Endothelial cell of umbilical vein (primary cell): ENCODE data around the gene CD58.

Experiments used
- EZH2 ChIP-seq: IDR thresholded peaks from 2 replicates; pipeline ENCODE4 v1.6.1; 2012; ENCODE audit warnings: borderline replicate concordance, low read depth, mild to moderate bottlenecking, moderate library complexity, low read length, inconsistent platforms; ENCODE audit not compliant: severe bottlenecking
- GATA2 ChIP-seq: IDR thresholded peaks from 2 replicates; pipeline ENCODE4 v1.7.0; 2011; ENCODE audit warnings: low read depth, mild to moderate bottlenecking, moderate library complexity, mixed read lengths, low read length; ENCODE audit not compliant: insufficient read length, insufficient read depth
- JUN ChIP-seq: IDR thresholded peaks from 2 replicates; pipeline ENCODE4 v1.6.1; 2011; ENCODE audit warnings: borderline replicate concordance, low read depth; ENCODE audit not compliant: insufficient read length, insufficient read depth
- MAX ChIP-seq: IDR thresholded peaks from 2 replicates; pipeline ENCODE4 v1.6.1; 2011; ENCODE audit not compliant: insufficient read depth, insufficient read length
- POLR2A ChIP-seq: IDR thresholded peaks from 2 replicates; pipeline ENCODE4 v1.6.1; 2012; ENCODE audit warnings: low read depth, mild to moderate bottlenecking, control low read depth, low read length
- POLR2AphosphoS5 ChIP-seq: IDR thresholded peaks from 2 replicates; pipeline ENCODE4 v1.6.1; 2012; ENCODE audit warnings: low read depth, mild to moderate bottlenecking, control low read depth, low read length, moderate library complexity; ENCODE audit not compliant: insufficient read depth
- TF ChIP-seq, protein P1 (sequence below), 2 donors: IDR thresholded peaks; 1 replicate in 1 of 2; 2 replicates in 1 of 2; pipeline ENCODE4 v1.5.1; 2011; ENCODE audit warnings: low read length in 2 of 2, mild to moderate bottlenecking in 2 of 2, moderate library complexity in 2 of 2, control low read depth in 1 of 2, inconsistent platforms in 1 of 2, low read depth in 1 of 2; ENCODE audit not compliant: insufficient read depth in 1 of 2; ENCODE audit errors: extremely low read depth in 1 of 2

DNA sequence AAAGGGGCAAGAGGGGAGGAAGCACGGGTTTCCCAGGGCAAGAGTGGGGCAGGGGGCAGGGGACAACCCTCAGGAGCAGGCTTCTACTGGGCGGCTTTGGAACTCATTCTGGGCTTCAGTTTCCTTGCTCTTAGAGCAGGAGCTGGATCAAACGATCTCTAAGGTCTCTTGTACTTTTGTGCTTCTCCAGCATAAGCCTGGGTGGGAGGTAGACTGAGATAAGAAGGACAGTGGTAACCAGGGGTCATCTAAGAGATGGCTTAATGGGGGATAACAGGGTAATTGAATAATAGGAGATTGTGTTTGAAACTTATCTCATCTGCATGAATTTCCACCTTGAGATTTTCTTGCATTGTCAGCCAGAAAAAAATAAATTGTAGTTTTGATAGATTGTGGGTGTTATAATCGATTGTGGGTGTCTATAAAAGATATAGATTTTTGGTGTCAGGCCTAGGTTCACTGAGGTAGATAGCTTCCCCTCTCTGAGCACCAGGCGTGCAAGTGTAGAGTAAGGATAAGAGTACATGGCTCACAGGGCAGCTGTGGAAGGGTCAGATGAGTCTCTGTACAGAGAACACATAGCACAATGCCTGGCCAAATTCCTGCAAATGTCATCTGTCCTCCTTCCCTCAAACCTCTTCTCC is 68.0 kb downstream of the CD58 start:
- TF ChIP-seq POLR2AphosphoS5 (no peak), MAX (no peak), EZH2 (no peak), POLR2A (no peak), JUN (no peak), GATA2 (no peak)
- TF ChIP-seq, protein P1, sequence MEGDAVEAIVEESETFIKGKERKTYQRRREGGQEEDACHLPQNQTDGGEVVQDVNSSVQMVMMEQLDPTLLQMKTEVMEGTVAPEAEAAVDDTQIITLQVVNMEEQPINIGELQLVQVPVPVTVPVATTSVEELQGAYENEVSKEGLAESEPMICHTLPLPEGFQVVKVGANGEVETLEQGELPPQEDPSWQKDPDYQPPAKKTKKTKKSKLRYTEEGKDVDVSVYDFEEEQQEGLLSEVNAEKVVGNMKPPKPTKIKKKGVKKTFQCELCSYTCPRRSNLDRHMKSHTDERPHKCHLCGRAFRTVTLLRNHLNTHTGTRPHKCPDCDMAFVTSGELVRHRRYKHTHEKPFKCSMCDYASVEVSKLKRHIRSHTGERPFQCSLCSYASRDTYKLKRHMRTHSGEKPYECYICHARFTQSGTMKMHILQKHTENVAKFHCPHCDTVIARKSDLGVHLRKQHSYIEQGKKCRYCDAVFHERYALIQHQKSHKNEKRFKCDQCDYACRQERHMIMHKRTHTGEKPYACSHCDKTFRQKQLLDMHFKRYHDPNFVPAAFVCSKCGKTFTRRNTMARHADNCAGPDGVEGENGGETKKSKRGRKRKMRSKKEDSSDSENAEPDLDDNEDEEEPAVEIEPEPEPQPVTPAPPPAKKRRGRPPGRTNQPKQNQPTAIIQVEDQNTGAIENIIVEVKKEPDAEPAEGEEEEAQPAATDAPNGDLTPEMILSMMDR (IDR thresholded peaks at IDR 0.05; ENCODE audit: extremely low read depth in 1 of 2, insufficient read depth in 1 of 2, low read depth in 1 of 2, low read length in 2 of 2) = no peak
